ENCODE data around the gene ABI3.

GRCh38 chr17:49266233-49266632, 55.7 kb downstream of the ABI3 start:
- TF ChIP-seq, protein P1, sequence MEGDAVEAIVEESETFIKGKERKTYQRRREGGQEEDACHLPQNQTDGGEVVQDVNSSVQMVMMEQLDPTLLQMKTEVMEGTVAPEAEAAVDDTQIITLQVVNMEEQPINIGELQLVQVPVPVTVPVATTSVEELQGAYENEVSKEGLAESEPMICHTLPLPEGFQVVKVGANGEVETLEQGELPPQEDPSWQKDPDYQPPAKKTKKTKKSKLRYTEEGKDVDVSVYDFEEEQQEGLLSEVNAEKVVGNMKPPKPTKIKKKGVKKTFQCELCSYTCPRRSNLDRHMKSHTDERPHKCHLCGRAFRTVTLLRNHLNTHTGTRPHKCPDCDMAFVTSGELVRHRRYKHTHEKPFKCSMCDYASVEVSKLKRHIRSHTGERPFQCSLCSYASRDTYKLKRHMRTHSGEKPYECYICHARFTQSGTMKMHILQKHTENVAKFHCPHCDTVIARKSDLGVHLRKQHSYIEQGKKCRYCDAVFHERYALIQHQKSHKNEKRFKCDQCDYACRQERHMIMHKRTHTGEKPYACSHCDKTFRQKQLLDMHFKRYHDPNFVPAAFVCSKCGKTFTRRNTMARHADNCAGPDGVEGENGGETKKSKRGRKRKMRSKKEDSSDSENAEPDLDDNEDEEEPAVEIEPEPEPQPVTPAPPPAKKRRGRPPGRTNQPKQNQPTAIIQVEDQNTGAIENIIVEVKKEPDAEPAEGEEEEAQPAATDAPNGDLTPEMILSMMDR (conservative IDR thresholded peaks at IDR 0.05): no peak
- TF ChIP-seq ZFX (IDR thresholded peaks at IDR 0.05): no peak

Data from C4-2B (cell line).